WTC11 (cell line): ENCODE results near the gene CDH18. TPM values are rescaled to one million over a fixed set of nuclear protein-coding genes. Genes with fewer than 3 reads are reported as not detected.

Experiments
- ATAC-seq: fragments of 200-7000 bp; cut with Tn5 transposase; 2 replicates; pipeline ENCODE4 v1.10.0; 2021; ENCODE audit warnings: mild to moderate bottlenecking, moderate library complexity
- CTCF ChIA-PET: fragments of 300-600 bp; sonication (Branson Sonifier 250); formaldehyde crosslinking; loops from one replicate; lab custom pipeline; 2021; ENCODE audit warnings: antibody characterized with exemption; lab: Charles Lee
- POLR2A ChIA-PET: fragments of 350-600 bp; sonication (Branson Sonifier 250); formaldehyde crosslinking; loops from one replicate; lab custom pipeline; 2021; ENCODE audit warnings: antibody characterized with exemption; lab: Charles Lee
- DNase-seq: peaks from one replicate; pipeline ENCODE4 v3.0.0; 2021; ENCODE audit warnings: low spot score
- H3K27ac Mint-ChIP-seq: 2 replicates; pipeline ENCODE4 v1.8.0; 2021; ENCODE audit warnings: mixed read lengths
- H3K27me3 Mint-ChIP-seq: 2 replicates; pipeline ENCODE4 v1.8.0; 2021; ENCODE audit warnings: low read depth, mild to moderate bottlenecking, moderate library complexity, mixed read lengths
- H3K36me3 Mint-ChIP-seq: 2 replicates; pipeline ENCODE4 v1.8.0; 2021; ENCODE audit warnings: mixed read lengths
- H3K4me1 Mint-ChIP-seq: 2 replicates; pipeline ENCODE4 v1.8.0; 2022; ENCODE audit warnings: mixed read lengths
- H3K4me3 Mint-ChIP-seq: 2 replicates; pipeline ENCODE4 v1.8.0; 2021; ENCODE audit warnings: mild to moderate bottlenecking, moderate library complexity, mixed read lengths
- H3K9me3 Mint-ChIP-seq: 2 replicates; pipeline ENCODE4 v1.8.0; 2021; ENCODE audit warnings: mixed read lengths
- CBFB ChIP-seq: sonication (generic); formaldehyde crosslinking; IDR thresholded peaks from 2 replicates; pipeline ENCODE4 v1.8.1; 2022; ENCODE audit warnings: mild to moderate bottlenecking, low read depth, missing genetic modification reagents
- GTF2I ChIP-seq: fragments of 250-450 bp; sonication (Bioruptor Pico); conservative IDR thresholded peaks from 2 replicates; pipeline ENCODE4 v1.4.0; 2021; ENCODE audit warnings: mild to moderate bottlenecking
- NR3C1 ChIP-seq: sonication (generic); formaldehyde crosslinking; conservative IDR thresholded peaks from 2 replicates; pipeline ENCODE4 v1.8.1; 2023; ENCODE audit warnings: low read depth, mild to moderate bottlenecking, missing genetic modification reagents
- ZBTB21 ChIP-seq: sonication (generic); formaldehyde crosslinking; IDR thresholded peaks from 2 replicates; pipeline ENCODE4 v1.8.1; 2023; ENCODE audit warnings: mild to moderate bottlenecking, missing genetic modification reagents, borderline replicate concordance
- ZNF219 ChIP-seq: sonication (generic); formaldehyde crosslinking; IDR thresholded peaks from 2 replicates; pipeline ENCODE4 v1.8.0; 2023; ENCODE audit warnings: missing genetic modification reagents, mild to moderate bottlenecking, borderline replicate concordance
- total RNA-seq: library from RNA; stranded (reverse); gene quantifications from 3 replicates; pipeline ENCODE4 v1.2.3, GENCODE V29; 2021
- TF ChIP-seq, protein P1 (sequence below): sonication (generic); formaldehyde crosslinking; IDR thresholded peaks from 2 replicates; pipeline ENCODE4 v1.8.1; 2022; ENCODE audit warnings: mild to moderate bottlenecking, moderate library complexity, missing genetic modification reagents
- TF ChIP-seq, protein P2 (sequence below): sonication (generic); formaldehyde crosslinking; IDR thresholded peaks from 2 replicates; pipeline ENCODE4 v1.8.1; 2022; ENCODE audit warnings: low read depth, missing genetic modification reagents, borderline replicate concordance
- TF ChIP-seq, protein P3 (sequence below): fragments of 250-450 bp; sonication (Bioruptor Pico); IDR thresholded peaks from 2 replicates; pipeline ENCODE4 v1.8.0; 2021; ENCODE audit warnings: mild to moderate bottlenecking
- TF ChIP-seq, protein P4 (sequence below): sonication (generic); formaldehyde crosslinking; IDR thresholded peaks from 2 replicates; pipeline ENCODE4 v1.8.0; 2023; ENCODE audit warnings: missing genetic modification reagents
- TF ChIP-seq, protein P5 (sequence below): sonication (generic); formaldehyde crosslinking; IDR thresholded peaks from 2 replicates; pipeline ENCODE4 v1.8.0; 2022; ENCODE audit warnings: mild to moderate bottlenecking, missing genetic modification reagents
- TF ChIP-seq, protein P6 (sequence below): fragments of 250-450 bp; sonication (Bioruptor Pico); IDR thresholded peaks from 2 replicates; pipeline ENCODE4 v1.9.0; 2021; ENCODE audit warnings: mild to moderate bottlenecking, borderline replicate concordance
- TF ChIP-seq, protein P7 (sequence below): sonication (generic); formaldehyde crosslinking; IDR thresholded peaks from 2 replicates; pipeline ENCODE4 v1.8.1; 2023; ENCODE audit warnings: mild to moderate bottlenecking, missing genetic modification reagents
- TF ChIP-seq, protein P8 (sequence below): fragments of 250-450 bp; sonication (Bioruptor Pico); conservative IDR thresholded peaks from 2 replicates; pipeline ENCODE4 v1.9.0; 2021; ENCODE audit warnings: mild to moderate bottlenecking

CDH18 gene
- total RNA-seq, 1 experiment from 2014 or later, result 0.24 TPM

DNA sequence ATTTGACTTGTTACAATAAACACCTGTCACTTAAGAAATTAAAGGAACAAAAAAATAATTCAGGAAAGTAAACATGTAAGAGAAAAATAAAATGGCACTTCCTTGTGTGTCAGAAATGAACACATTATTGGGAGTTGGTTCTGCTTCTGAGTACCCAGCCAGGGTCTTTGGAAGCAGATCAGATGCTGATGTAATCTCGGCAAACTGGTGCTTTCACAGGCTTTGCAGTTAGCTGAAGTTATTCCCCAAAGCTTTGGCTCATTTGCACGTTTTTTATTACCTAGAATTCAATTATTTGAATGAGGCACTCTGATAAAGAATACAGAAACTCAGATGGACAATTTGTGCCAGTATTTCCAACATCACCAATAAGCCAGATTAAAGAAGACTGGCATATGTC is 10.9 kb downstream of the CDH18 start (continued):
- TF ChIP-seq, protein P1, sequence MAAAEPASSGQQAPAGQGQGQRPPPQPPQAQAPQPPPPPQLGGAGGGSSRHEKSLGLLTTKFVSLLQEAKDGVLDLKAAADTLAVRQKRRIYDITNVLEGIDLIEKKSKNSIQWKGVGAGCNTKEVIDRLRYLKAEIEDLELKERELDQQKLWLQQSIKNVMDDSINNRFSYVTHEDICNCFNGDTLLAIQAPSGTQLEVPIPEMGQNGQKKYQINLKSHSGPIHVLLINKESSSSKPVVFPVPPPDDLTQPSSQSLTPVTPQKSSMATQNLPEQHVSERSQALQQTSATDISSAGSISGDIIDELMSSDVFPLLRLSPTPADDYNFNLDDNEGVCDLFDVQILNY, result no peak

DNA sequence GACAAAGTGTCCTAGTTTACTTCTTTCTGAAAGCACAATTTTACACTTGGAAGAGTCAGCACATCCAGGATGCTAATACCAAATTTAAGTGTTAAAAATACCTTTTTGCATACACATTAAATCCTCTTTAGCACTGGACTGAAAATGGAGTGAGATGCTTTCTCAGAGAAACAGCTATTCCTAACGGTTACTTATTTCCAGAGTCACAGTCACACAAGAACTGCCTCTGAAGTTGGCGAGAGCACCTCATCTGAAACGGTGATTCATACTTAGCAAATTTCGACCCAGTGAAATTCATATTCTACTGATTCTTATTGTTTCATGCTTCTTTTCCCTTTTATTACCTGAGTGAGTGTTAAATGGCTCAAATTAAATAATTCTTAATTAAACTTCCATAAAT is 12.2 kb downstream of the CDH18 start:
- no peaks in the 10 kb centered on the region for H3K9me3 Mint-ChIP-seq
- H3K36me3 Mint-ChIP-seq, result no peaks in the 10 kb centered on the region
- DNase-seq, result no peak
- ATAC-seq, result no peak
- TF ChIP-seq, protein P2, sequence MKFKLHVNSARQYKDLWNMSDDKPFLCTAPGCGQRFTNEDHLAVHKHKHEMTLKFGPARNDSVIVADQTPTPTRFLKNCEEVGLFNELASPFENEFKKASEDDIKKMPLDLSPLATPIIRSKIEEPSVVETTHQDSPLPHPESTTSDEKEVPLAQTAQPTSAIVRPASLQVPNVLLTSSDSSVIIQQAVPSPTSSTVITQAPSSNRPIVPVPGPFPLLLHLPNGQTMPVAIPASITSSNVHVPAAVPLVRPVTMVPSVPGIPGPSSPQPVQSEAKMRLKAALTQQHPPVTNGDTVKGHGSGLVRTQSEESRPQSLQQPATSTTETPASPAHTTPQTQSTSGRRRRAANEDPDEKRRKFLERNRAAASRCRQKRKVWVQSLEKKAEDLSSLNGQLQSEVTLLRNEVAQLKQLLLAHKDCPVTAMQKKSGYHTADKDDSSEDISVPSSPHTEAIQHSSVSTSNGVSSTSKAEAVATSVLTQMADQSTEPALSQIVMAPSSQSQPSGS (CRISPR knock-in tag), result no peak
- no peak for TF ChIP-seq NR3C1
- TF ChIP-seq, protein P3, sequence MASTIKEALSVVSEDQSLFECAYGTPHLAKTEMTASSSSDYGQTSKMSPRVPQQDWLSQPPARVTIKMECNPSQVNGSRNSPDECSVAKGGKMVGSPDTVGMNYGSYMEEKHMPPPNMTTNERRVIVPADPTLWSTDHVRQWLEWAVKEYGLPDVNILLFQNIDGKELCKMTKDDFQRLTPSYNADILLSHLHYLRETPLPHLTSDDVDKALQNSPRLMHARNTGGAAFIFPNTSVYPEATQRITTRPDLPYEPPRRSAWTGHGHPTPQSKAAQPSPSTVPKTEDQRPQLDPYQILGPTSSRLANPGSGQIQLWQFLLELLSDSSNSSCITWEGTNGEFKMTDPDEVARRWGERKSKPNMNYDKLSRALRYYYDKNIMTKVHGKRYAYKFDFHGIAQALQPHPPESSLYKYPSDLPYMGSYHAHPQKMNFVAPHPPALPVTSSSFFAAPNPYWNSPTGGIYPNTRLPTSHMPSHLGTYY (CRISPR knock-in tag), result no peak
- ChIA-PET CTCF (no interaction called here), POLR2A (no interaction called here)
- H3K27me3 Mint-ChIP-seq, result no peaks in the 10 kb centered on the region; the same call in 1 of the 2 replicates
- no peak overlapping the region for H3K27ac Mint-ChIP-seq
- H3K4me3 Mint-ChIP-seq, result no peak overlapping the region
- no peaks in the 10 kb centered on the region for H3K4me1 Mint-ChIP-seq

DNA sequence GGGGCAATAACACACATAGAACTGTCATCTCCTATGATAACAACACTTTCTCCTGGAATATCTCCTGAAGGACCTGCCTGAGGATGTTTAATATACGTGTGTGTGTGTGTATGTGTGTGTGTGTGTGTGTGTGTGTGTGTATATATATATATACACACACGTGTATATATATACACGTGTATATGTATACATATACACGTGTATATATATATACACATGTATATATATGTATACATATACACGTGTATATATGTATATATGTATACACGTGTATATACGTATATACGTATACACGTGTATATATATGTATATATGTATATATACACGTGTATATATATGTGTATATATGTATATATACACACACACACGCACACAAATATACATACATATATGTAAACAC is 27.5 kb downstream of the CDH18 start:
- H3K36me3 Mint-ChIP-seq, result no peaks in the 10 kb centered on the region
- POLR2A ChIA-PET, result no interaction called here
- no peak overlapping the region for H3K4me3 Mint-ChIP-seq
- H3K9me3 Mint-ChIP-seq, result peaks cover 3% of the 10 kb centered on the region; the same call in 1 of the 2 replicates
- CTCF ChIA-PET, result no interaction called here
- H3K4me1 Mint-ChIP-seq, result no peaks in the 10 kb centered on the region
- H3K27me3 Mint-ChIP-seq, result no peaks in the 10 kb centered on the region
- H3K27ac Mint-ChIP-seq, result no peak overlapping the region
- DNase-seq (no peak), ATAC-seq (no peak)
- no peak for TF ChIP-seq ZBTB21 (CRISPR knock-in tag)
- TF ChIP-seq GTF2I (CRISPR knock-in tag), result no peak
- TF ChIP-seq, protein P4, sequence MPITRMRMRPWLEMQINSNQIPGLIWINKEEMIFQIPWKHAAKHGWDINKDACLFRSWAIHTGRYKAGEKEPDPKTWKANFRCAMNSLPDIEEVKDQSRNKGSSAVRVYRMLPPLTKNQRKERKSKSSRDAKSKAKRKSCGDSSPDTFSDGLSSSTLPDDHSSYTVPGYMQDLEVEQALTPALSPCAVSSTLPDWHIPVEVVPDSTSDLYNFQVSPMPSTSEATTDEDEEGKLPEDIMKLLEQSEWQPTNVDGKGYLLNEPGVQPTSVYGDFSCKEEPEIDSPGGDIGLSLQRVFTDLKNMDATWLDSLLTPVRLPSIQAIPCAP (CRISPR knock-in tag), result no peak
- TF ChIP-seq, protein P5, sequence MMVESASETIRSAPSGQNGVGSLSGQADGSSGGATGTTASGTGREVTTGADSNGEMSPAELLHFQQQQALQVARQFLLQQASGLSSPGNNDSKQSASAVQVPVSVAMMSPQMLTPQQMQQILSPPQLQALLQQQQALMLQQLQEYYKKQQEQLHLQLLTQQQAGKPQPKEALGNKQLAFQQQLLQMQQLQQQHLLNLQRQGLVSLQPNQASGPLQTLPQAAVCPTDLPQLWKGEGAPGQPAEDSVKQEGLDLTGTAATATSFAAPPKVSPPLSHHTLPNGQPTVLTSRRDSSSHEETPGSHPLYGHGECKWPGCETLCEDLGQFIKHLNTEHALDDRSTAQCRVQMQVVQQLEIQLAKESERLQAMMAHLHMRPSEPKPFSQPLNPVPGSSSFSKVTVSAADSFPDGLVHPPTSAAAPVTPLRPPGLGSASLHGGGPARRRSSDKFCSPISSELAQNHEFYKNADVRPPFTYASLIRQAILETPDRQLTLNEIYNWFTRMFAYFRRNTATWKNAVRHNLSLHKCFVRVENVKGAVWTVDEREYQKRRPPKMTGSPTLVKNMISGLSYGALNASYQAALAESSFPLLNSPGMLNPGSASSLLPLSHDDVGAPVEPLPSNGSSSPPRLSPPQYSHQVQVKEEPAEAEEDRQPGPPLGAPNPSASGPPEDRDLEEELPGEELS (CRISPR knock-in tag), result no peak
- TF ChIP-seq, protein P6, sequence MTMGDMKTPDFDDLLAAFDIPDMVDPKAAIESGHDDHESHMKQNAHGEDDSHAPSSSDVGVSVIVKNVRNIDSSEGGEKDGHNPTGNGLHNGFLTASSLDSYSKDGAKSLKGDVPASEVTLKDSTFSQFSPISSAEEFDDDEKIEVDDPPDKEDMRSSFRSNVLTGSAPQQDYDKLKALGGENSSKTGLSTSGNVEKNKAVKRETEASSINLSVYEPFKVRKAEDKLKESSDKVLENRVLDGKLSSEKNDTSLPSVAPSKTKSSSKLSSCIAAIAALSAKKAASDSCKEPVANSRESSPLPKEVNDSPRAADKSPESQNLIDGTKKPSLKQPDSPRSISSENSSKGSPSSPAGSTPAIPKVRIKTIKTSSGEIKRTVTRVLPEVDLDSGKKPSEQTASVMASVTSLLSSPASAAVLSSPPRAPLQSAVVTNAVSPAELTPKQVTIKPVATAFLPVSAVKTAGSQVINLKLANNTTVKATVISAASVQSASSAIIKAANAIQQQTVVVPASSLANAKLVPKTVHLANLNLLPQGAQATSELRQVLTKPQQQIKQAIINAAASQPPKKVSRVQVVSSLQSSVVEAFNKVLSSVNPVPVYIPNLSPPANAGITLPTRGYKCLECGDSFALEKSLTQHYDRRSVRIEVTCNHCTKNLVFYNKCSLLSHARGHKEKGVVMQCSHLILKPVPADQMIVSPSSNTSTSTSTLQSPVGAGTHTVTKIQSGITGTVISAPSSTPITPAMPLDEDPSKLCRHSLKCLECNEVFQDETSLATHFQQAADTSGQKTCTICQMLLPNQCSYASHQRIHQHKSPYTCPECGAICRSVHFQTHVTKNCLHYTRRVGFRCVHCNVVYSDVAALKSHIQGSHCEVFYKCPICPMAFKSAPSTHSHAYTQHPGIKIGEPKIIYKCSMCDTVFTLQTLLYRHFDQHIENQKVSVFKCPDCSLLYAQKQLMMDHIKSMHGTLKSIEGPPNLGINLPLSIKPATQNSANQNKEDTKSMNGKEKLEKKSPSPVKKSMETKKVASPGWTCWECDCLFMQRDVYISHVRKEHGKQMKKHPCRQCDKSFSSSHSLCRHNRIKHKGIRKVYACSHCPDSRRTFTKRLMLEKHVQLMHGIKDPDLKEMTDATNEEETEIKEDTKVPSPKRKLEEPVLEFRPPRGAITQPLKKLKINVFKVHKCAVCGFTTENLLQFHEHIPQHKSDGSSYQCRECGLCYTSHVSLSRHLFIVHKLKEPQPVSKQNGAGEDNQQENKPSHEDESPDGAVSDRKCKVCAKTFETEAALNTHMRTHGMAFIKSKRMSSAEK (CRISPR knock-in tag), result no peak
- TF ChIP-seq, protein P7, sequence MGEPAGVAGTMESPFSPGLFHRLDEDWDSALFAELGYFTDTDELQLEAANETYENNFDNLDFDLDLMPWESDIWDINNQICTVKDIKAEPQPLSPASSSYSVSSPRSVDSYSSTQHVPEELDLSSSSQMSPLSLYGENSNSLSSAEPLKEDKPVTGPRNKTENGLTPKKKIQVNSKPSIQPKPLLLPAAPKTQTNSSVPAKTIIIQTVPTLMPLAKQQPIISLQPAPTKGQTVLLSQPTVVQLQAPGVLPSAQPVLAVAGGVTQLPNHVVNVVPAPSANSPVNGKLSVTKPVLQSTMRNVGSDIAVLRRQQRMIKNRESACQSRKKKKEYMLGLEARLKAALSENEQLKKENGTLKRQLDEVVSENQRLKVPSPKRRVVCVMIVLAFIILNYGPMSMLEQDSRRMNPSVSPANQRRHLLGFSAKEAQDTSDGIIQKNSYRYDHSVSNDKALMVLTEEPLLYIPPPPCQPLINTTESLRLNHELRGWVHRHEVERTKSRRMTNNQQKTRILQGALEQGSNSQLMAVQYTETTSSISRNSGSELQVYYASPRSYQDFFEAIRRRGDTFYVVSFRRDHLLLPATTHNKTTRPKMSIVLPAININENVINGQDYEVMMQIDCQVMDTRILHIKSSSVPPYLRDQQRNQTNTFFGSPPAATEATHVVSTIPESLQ (CRISPR knock-in tag), result no peak
- no peak for TF ChIP-seq CBFB (CRISPR knock-in tag)
- TF ChIP-seq, protein P2 (CRISPR knock-in tag), result no peak
- TF ChIP-seq, protein P8, sequence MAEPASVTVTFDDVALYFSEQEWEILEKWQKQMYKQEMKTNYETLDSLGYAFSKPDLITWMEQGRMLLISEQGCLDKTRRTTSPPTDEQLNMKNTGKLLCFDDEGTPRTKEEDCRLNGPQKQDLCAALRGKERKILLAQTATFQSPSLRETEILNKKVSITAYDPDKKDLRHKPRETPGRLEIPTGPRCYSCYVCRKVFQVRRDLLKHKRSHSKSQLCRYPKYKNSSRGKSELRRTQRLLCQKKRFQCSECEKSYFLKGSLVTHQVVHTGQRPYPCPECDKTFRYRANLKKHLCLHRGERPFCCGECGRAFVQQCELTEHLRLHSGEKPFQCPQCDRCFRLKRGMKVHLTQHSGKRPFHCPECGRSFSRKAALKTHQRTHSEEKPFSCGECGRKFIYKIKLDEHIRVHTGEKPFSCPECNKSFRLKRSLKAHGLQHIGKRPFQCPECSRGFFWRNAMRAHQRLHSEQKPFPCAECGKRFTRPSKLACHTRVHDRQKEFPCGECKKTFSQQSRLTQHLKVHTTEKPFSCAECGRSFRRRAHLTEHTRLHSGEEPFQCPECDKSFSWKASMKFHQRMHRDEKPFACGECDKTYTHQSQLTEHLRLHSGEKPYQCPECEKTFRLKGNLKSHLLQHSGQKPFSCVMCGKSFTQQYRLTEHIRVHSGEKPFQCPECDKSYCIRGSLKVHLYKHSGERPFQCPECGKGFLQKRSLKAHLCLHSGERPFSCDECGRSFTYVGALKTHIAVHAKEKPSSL (CRISPR knock-in tag), result no peak
- TF ChIP-seq ZNF219 (CRISPR knock-in tag), result no peak
